GM23338 (cell line): ENCODE measurements around the gene KRTAP5-3.
"Not testable (repeated sequence)": the region's sequence is repeated elsewhere in the genome, so short reads cannot be mapped to it uniquely, and the experiment has no call there.

Source experiments
- CREB1 ChIP-seq: fragments of 250-450 bp; sonication (Bioruptor Pico); IDR thresholded peaks from 2 replicates; pipeline ENCODE4 v1.5.0; 2020; ENCODE audit warnings: low read depth, mild to moderate bottlenecking, moderate library complexity
- CTCF ChIP-seq, 2 experiments: fragments of 200-600 bp in 1 of 2; sonication (generic) in 1 of 2; conservative IDR thresholded peaks; 2 replicates each; pipeline versions ENCODE4 v1.5.1 to v1.6.1; 2016 to 2017; ENCODE audit warnings: antibody characterized with exemption in 2 of 2, low read depth in 2 of 2, mild to moderate bottlenecking in 2 of 2, moderate library complexity in 1 of 2
- ETS1 ChIP-seq: IDR thresholded peaks from 2 replicates; pipeline ENCODE4 v1.6.1; 2016; ENCODE audit warnings: antibody characterized with exemption
- EZH2 ChIP-seq: fragments of 200-600 bp; sonication (generic); IDR thresholded peaks from one replicate; pipeline ENCODE4 v1.8.0; 2017; ENCODE audit warnings: antibody characterized with exemption, mild to moderate bottlenecking, low read depth; ENCODE audit not compliant: unreplicated experiment
- EZH2phosphoT487 ChIP-seq: fragments of 200-600 bp; sonication (generic); IDR thresholded peaks from one replicate; pipeline ENCODE4 v1.8.1; 2018; ENCODE audit warnings: antibody characterized with exemption; ENCODE audit not compliant: unreplicated experiment
- JUNB ChIP-seq: IDR thresholded peaks from one replicate; pipeline ENCODE4 v1.6.1; 2016; ENCODE audit warnings: antibody characterized with exemption; ENCODE audit not compliant: unreplicated experiment
- POLR2AphosphoS5 ChIP-seq: IDR thresholded peaks from 2 replicates; pipeline ENCODE4 v1.6.1; 2016; ENCODE audit warnings: antibody characterized with exemption, low read depth

GRCh38 chr11:1584661-1585370, 23.4 kb downstream of the KRTAP5-3 start, which contains the start of gene KRTAP5-1:
- not testable (repeated sequence) for TF ChIP-seq CTCF (conservative IDR thresholded peaks at IDR 0.05; ENCODE audit: low read depth in 2 of 2); POLR2AphosphoS5; EZH2; EZH2phosphoT487; JUNB; CREB1 (CRISPR knock-in tag); ETS1
